Body of pancreas (tissue), 4 donors: ENCODE data around the gene HOXD4.

Experiments used
- CTCF ChIP-seq, 7 experiments: fragments of 450-650 bp in 4 of 7; fragments of 200-600 bp in 3 of 7; sonication (generic) in 3 of 7; IDR thresholded peaks; one replicate each; pipeline ENCODE4 v1.5.1; 2016 to 2019; ENCODE audit warnings: antibody characterized with exemption in 7 of 7
- POLR2A ChIP-seq, 3 donors: fragments of 450-650 bp; IDR thresholded peaks; one replicate each; pipeline ENCODE4 v1.6.1; 2016; ENCODE audit warnings: antibody characterized with exemption in 3 of 3, mild to moderate bottlenecking in 2 of 3

GRCh38 chr2:176132205-176133171 lies 18.9 kb upstream of the HOXD4 start:
- TF ChIP-seq CTCF (IDR thresholded peaks at IDR 0.05): no peak
- TF ChIP-seq POLR2A (IDR thresholded peaks at IDR 0.05): no peak
